GM19239 (cell line): ENCODE measurements around the gene CYBRD1.
"Not testable (repeated sequence)": the region's sequence is repeated elsewhere in the genome, so short reads cannot be mapped to it uniquely, and the experiment has no call there.

Source experiments
- DNase-seq: peaks from one replicate; pipeline ENCODE4 v3.0.0; 2011; ENCODE audit warnings: low spot score; ENCODE audit not compliant: insufficient read length
- FAIRE-seq: peaks from 2 replicates; lab custom pipeline; 2011; peaks lifted over from hg19 to GRCh38; lab: Jason Lieb, UNC

CYBRD1 gene, protein sequence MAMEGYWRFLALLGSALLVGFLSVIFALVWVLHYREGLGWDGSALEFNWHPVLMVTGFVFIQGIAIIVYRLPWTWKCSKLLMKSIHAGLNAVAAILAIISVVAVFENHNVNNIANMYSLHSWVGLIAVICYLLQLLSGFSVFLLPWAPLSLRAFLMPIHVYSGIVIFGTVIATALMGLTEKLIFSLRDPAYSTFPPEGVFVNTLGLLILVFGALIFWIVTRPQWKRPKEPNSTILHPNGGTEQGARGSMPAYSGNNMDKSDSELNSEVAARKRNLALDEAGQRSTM

DNA sequence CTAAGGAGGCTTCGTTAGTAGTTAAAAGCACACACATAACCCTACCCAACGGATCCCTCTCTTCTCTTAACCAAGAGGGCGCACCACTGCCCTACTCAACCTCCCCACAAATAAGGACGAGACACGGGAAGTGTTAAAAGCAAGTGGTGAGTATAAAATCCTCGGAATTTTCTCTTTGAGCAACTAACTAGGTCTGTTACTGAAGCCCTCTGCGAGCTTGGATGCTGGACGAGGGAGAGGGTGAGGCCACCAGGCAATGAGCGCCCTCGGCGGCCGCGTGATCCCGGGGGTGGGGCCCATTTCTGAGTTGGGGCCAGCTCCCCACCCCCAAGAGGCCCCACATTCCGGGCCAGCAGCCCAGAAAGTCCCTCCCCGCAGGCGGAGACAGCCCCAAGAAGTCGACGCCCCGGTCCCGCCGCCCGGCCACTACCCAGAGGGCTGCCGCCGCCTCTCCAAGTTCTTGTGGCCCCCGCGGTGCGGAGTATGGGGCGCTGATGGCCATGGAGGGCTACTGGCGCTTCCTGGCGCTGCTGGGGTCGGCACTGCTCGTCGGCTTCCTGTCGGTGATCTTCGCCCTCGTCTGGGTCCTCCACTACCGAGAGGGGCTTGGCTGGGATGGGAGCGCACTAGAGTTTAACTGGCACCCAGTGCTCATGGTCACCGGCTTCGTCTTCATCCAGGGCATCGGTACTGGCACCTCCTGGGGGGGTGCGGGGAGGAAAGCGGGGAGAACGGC is at the start of gene CYBRD1:
CYBRD1 (plus strand) TSS at position 423 of the 736 bp plus-strand sequence; CDS start at position 495, 72 bp downstream.
- DNase-seq (peak; percentile 29), FAIRE-seq (peak; percentile 54)

DNA sequence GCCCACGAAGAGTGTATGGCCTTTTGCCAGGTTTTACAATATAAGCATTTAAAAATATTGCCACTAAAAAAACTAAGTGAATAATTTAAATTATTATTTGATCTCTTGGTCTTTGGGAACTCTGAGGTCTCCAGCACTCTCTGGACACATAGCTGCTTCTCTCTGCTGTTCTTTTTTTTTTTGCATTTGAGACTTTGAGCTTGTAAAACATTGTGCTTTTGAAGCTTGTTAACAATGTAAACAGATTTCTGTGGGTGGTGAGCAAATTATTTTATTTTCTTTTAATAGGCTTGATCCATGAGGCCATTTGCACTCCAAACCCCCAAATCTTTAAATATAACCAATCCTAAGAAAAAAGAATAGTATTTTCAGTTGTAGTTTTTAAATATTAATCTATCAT is 46.3 kb upstream of the CYBRD1 start:
- DNase-seq (no peak), FAIRE-seq (no peak)

GRCh38 chr2:171478345-171478744 is 43.9 kb upstream of the CYBRD1 start:
- FAIRE-seq (no peak), DNase-seq (no peak)

GRCh38 chr2:171479154-171479814 is 43.0 kb upstream of the CYBRD1 start:
- FAIRE-seq (peak; percentile 51), DNase-seq (no peak)

DNA sequence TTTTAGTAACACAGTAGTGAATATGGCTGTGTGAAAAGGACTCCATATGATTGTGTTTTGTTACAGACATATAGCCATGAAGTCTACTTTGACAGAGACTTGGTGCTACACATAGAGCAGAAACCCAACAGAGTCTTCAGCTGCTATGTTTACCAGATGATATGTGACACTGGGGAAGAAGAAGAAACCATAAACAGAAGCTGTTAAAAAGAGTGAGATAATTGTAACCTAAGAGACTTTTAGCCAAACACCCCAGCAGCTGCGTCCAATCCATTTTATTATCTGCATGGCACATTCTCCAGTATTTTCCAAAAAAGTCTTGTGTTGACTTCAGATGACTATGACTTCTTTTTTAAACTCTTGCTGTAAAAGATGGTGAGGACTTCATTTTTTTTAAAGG is 41.4 kb upstream of the CYBRD1 start:
- DNase-seq, result no peak
- peak; percentile 58 for FAIRE-seq

- DNase-seq (no peak), FAIRE-seq (no peak)
Measured at GRCh38 chr2:171482308-171482707, 40.0 kb upstream of the CYBRD1 start.

GRCh38 chr2:171482877-171483276 is 39.4 kb upstream of the CYBRD1 start:
- DNase-seq, result no peak
- no peak for FAIRE-seq

DNA sequence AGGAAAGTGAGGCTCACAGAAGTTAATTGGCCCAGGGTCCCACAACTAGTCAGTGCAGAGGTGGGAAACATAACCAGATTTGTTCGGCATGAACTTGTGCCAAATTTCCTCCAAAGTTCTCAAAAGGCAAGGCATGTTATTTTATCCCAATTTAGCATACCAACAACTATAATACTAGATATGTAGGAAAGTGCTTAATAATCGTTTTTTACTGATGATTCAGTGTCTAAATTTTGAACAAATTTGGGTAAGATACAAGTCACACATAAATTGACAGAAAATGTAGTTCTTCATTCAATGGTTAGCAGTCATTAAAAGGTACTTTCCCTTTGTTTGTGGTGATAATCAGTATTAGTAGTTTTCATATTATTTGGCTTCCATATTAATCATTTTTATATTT is 38.5 kb upstream of the CYBRD1 start:
- no peak for FAIRE-seq
- no peak for DNase-seq

- FAIRE-seq, result no peak
Measured at GRCh38 chr2:171485116-171485515, 37.2 kb upstream of the CYBRD1 start.

GRCh38 chr2:171487201-171487600 is 35.1 kb upstream of the CYBRD1 start:
- no peak for DNase-seq
- no peak for FAIRE-seq

More at GRCh38 chr2:171485116-171485515, 37.2 kb upstream of the CYBRD1 start:
- no peak for DNase-seq

DNA sequence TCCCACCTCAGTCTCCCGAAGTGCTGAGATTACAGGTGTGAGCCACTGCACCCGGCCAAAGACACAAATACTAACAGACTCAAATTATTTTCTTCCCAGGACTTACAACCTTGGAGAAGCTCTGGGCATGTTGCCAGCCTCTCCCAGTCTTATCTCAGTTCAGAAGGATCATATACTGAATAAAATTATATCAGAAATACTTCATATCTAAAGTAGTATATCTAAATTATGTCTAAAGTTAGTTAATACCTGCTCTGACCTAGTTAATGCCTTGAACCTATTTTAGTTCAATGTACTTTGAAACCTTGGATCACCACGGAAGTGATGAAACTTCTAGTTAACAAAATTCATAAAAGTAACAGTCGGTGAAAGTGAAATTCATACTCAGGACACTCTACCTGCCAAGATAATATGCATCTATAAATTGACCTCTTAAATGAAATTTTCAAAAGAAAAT is 34.4 kb upstream of the CYBRD1 start:
- DNase-seq (no peak), FAIRE-seq (no peak)

DNA sequence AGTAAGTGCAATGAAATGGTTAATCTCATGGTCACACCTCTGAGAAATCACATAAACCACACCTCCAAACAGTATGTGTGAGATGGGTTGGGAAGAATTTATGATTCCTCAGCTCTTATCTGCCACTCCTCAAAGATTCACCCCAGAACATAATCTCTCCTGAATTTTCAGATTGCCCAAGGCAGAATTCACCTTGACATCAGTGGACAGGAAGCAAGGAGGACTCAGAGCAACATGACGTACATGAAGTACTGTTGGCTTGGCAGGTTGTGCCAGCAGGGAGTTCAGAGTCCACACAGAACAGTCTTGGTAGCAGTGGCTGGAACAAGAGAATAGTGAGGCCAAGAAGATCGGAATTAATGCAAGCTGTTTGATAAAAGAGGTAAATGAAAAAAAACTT is 31.7 kb upstream of the CYBRD1 start:
- FAIRE-seq, result no peak
- DNase-seq, result no peak

GRCh38 chr2:171491292-171491691 is 31.0 kb upstream of the CYBRD1 start:
- no peak for DNase-seq
- no peak for FAIRE-seq

- FAIRE-seq (no peak), DNase-seq (no peak)
Measured at GRCh38 chr2:171492664-171493063, 29.6 kb upstream of the CYBRD1 start.

- not testable (repeated sequence) for DNase-seq, FAIRE-seq
Measured at GRCh38 chr2:171497664-171498063, 24.6 kb upstream of the CYBRD1 start.

- DNase-seq, result no peak
- FAIRE-seq, result no peak
Measured at GRCh38 chr2:171505374-171505773, 16.9 kb upstream of the CYBRD1 start.

GRCh38 chr2:171509945-171510731 is 12.1 kb upstream of the CYBRD1 start:
- peak; percentile 14 for DNase-seq
- peak; percentile 92 for FAIRE-seq

DNA sequence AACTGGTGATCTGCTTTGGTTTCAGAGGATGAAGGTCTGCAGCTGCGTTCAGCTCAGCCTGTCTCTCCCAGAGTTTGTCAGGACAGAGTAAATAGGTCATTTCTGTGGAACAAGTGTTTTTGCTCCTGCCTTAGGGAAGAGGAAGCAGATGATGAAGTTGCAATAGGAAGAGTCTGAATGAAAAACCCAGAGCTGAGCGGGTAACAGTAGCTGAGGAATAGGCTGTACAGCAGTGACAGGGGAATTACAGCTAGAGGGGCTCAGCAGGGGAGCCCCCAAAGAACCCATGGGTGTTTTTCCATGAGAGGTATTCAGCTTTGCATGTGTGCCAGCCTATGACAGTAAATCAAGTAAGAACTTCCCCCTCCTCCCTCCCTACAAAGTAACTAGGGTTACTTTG is 10.3 kb upstream of the CYBRD1 start:
- DNase-seq, result no peak
- FAIRE-seq, result no peak

- no peak for DNase-seq
Measured at GRCh38 chr2:171512683-171513195, 9.5 kb upstream of the CYBRD1 start.

GRCh38 chr2:171513719-171514160 is 8.5 kb upstream of the CYBRD1 start:
- FAIRE-seq (no peak), DNase-seq (no peak)

More at GRCh38 chr2:171512683-171513195, 9.5 kb upstream of the CYBRD1 start:
- FAIRE-seq, result no peak
